Measurements from ENCODE around the gene DBH. TPM values are rescaled to one million over a fixed set of nuclear protein-coding genes. Genes with fewer than 3 reads are reported as not detected.

DBH gene
- total RNA-seq: under 0.01 TPM

DNA sequence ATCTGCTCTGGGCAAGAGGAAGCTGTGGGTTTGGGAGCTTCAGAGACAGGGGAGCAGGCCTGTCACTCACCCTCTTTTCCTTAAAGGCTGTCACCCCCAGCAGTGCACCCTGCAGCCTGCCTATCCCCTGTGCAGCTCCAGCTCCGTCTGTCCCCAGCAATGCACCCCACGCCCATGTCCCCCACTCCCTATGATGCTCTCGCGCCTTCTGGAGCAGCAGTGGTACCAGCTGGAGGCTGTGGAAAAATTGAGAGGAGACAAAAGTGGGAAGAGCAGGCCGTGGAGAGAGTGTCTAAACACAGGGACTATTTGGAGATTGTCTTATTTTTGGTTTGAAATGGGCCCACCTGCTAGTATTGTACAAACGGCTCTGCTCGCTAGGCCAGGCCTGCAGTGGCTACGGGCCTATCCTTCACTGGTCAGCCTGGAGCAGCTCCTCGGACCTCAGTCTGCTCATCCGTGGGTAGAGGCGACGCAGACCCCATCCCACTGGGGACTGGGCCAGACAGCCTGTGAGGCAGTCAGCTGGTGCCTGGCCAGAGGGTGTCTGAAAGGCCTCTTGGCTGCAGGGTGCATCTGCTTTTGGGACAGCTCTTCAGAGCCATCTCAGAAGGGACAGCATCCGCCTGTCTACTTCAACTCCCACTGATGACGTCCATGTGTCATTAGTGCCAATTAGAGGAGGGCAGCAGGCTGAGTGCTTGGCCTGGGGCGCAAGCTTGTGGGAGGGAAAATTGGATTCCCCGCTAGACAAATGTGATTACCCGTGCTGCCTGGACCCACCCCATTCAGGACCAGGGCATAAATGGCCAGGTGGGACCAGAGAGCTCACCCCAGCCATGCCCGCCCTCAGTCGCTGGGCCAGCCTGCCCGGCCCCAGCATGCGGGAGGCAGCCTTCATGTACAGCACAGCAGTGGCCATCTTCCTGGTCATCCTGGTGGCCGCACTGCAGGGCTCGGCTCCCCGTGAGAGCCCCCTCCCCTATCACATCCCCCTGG lies at the start of gene DBH:
Gene DBH (plus strand): TSS at position 831 of the 999 bp plus-strand sequence. CDS start 9 bp downstream, at position 840.

DNA sequence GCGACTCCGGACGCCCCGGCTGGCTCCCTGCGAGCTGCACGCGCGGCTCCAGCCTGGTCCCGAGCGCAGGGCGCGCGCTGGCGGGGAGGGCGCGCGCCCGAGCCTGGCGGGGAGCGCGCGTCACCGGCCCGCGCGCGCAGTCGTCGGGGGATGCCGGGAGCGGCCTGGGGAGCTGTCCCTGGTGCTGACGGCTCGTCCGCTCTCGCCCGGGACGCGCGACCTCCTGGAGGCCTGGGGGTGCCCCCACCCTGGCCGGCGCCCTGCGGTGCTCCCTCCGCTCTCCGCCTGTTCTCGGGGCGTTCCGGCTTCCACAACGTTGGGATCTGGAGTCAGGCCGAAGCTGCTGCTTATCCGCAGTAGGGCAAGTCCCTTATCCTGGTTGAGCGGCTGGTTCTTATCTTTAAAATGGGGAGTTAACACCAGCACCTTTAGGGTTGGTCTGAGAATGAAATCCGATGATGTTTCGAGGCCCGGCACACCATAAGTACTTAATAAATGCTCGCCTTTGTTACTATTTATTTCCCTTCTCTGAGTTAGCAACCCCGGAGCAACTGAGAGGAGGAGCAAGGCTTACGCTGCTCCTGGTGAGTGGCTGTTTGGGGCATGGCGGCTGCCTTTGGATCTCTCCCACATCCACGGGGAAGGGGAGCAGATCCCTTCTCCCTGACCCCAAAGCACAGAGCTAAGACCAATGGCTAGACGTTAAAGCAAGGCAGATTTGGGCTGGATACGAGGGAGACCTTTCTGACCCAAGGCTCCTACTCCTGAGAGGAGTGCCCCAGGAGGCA lies 26.7 kb upstream of the DBH start, which contains the start of gene FAM163B:
Gene FAM163B (minus strand): TSS at position 79 of the 788 bp plus-strand sequence. CDS start 29,166 bp downstream, outside the sequence.

Other genes starting within 250 kb of the DBH start
- 13.6 TPM for gene REXO4, start 218.4 kb upstream of the DBH start, total RNA-seq
- gene ADAMTS13, start 214.0 kb upstream of the DBH start, total RNA-seq: 3.5 TPM
- gene CACFD1, start 176.4 kb upstream of the DBH start, total RNA-seq: 23.1 TPM
- gene SLC2A6, start 157.3 kb upstream of the DBH start, total RNA-seq: 22.8 TPM
- gene MYMK, start 111.4 kb upstream of the DBH start, total RNA-seq: not detected
- 6.0 TPM for gene ADAMTSL2, start 101.7 kb upstream of the DBH start, total RNA-seq
- 11.3 TPM for gene FAM163B, start 27.0 kb upstream of the DBH start, total RNA-seq
- gene SARDH, start 102.0 kb downstream of the DBH start, total RNA-seq: 4.2 TPM

All from diencephalon (tissue), 1 donor.